Measurements from ENCODE around the gene MTMR10.

Gene MTMR10

DNA sequence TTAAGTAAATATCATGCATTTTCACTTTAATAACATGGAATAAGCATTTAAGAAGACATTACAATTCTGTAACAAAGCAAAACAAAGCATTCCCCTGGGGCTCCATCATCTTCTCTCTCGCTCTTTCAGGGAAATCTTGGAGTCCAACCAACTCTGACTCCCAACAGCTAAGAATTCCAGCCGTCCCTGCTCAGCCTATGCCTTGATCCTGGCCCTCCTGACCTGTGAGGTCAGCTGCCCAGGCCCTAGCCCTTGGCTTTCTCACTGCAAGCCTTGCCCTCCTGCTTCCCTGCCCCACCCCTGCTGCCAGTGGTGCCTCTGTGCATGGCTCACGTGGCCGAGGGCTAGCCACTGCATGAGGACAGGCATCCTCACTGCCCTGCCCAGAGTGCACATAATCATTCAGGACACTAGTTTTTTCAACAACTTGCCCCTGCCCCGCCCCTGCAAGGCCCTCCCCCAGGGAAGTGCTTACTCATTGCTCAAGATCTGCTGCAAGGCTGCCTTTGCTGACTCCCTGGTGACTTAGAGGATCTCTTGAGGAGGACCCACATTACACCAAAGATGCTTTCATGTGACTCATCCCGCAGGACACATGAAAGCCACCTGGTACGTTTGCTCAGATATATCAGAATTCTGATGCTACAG is 37.6 kb downstream of the MTMR10 start:
- DNase-seq, result no peak

DNA sequence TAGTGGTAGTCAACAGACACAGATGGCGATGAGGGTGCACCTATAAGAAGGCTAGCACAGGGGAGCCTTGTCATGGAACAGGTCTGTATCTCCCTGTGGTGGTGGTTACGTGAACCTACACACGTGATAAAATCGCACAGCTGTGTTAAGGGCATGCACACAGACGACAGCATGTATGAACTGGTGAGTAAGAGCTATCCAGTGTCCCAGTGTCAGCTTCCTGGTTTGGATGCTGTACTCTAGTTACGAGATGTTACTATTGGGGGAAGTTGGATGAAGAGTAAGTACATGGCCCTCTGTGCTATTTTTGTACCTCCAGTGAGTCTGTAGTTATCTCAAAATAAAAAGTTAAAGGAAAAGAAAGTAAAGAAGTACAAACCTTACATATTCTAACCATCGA is 38.2 kb downstream of the MTMR10 start:
- DNase-seq, result no peak

- DNase-seq, result no peak
Observed at GRCh38 chr15:30943654-30944335, 47.6 kb downstream of the MTMR10 start.

- no peak for DNase-seq
Observed at GRCh38 chr15:30941520-30941919, 49.9 kb downstream of the MTMR10 start.

DNA sequence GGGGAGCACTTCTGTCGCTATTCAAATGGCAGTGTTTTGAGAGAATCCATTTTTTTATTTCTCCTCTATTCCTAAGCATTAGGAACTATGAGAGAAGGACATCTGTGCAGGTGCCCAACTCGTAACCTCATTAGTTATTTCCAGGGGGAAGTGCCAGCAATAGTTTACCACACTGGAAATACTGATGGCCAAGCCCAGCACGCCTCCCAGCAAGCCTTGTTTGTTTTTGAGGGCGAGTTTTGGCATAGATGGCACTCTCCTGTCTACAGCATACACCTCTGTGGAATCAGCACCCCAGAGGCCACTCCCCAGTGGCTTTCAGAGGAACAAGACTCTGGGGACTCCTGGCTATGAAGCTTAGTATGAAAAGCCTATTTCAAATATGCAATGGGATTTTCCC is 51.1 kb downstream of the MTMR10 start:
- DNase-seq, result no peak

GRCh38 chr15:30939161-30939560 is 52.3 kb downstream of the MTMR10 start:
- DNase-seq, result no peak

- no peak for DNase-seq
Observed at GRCh38 chr15:30933293-30933692, 58.1 kb downstream of the MTMR10 start.

- no peak for DNase-seq
Observed at GRCh38 chr15:30930422-30930821, 61.0 kb downstream of the MTMR10 start.

GRCh38 chr15:30929982-30930381 is 61.4 kb downstream of the MTMR10 start:
- DNase-seq, result no peak

GRCh38 chr15:30929064-30929669 is 62.3 kb downstream of the MTMR10 start:
- no peak for DNase-seq

- no peak for DNase-seq
Observed at GRCh38 chr15:30928076-30928475, 63.4 kb downstream of the MTMR10 start.

GRCh38 chr15:30927148-30927761 is 64.2 kb downstream of the MTMR10 start:
- no peak for DNase-seq

- no peak for DNase-seq
Observed at GRCh38 chr15:30926161-30926560, 65.3 kb downstream of the MTMR10 start.

DNA sequence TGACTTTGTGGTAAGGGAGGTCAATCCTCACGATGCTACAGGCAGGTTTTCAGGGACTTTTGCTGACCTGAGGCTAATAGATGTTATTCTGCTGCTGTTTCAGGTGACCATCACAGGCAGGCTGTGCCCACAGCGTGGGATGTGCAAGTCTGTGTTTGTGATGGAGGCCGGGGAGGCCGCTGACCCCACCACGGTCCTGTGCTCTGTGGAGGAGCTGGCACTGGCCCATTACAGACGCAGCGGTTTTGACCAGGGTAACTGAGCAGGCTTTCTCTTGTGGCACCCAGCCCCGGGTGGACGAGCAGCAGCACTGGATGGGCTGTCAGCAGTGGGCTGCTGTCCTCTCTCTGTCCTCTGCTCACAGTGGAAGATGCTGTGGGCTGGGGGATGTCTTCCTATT is 65.7 kb downstream of the MTMR10 start:
- no peak for DNase-seq

DNA sequence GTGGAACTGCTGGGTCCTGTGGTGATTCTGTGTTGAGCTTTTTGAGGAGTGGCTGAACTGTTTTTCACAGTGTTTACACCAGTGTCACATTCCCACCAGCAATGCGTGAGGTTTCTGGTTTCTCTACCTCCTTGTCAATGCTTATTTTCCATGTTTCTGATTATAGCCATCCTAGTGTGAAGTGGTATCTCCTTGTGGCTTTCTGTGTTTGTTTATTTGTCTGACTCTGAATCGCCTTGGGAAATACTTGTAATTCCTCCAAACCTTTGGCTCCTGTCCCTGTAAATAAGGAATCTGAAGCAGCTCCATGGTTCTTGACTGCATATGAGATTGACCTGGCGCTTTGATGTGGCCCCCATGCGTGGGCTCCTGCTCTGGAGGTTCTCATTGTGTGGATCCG is 67.1 kb downstream of the MTMR10 start:
- no peak for DNase-seq

DNA sequence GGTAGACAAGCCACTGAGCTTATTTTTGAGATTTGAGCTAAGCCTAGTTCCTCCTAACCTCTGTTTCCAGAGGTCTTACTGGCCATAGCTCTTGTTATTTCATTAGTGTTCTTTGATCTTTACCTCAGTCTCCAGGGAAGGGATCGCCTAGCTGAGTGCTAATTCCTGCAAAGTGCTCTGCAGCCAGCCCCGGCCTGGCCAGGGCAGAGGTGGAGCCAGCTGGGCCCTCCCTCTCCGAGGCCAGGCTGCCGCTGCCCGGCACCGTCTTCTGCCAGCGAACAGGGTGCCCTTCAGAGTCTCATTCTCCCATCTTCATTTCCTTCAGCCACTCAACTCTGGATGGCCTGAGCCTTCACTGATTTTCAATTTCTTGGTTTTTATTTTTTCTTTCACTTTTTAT is 68.0 kb downstream of the MTMR10 start:
- no peak for DNase-seq

DNA sequence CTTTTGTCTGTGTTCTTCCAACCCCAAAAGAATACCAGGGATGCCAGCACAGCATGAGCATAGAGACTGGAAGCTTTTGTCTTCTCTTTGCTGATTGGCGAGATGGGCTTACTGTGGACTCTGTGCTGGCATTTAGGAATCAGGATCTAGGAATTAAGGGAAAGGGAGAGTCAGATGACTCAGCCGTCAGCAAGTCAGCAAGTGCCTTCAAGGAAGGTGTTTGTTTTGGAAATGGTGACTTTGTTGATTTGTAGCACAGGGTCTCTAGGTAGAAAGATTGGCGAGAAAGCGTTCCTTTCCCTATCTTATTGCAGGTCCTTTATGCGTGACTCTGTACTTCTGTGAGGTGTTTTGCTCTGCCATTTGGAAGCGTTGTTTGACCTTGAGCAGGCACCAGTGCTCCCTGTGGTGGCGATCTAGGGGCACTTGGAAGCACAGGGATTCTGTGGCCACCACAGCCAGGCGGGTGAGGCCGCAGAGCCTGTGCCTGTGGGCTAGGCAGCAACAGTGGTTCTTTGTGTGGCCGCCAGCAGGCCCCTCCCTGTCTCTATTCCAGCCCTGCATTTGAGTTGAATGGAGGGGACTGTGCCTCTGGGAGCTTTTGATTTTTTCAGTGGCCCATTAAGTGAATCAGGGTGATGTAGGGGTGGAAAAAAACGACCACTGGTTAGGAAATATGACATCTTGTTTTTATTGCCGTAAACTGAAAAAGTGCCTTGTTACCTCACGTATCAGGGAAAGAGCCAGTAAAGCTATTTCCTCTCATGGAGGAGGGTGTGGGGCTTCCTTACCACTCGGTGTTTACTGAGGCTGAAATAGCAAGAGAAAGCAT is 68.7 kb downstream of the MTMR10 start:
- no peak for DNase-seq

DNA sequence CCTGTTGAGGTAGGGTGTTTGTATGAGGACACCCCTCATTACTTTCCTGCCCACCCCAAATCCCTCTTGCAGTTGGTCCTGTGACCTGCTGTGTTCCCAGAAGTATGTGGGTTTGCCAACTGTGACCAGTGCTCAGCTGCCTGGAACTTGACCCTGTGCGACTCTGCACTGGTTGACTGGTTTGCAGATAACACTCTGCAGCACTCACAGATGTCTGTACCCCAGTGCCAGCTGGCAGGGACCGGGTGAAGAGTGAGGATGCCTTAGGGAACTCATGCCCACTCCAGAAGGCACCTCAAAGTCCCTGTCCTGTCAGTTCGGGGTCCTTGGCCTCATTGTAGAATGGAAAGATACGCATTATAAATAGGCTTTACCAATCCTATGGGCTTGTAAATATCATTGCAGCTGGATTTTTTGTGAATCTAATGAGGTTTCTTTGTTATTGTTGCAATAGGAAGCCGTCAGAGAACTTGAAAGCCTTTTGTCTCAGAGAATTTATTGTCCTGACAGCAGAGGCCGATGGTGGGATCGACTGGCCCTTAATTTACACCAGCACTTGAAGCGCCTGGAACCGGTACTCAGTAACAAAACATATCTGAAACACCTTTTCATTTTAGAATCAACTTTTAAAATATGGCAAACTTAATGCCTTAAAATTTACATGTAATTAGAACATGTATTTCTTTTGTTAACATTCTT is 69.5 kb downstream of the MTMR10 start:
- no peak for DNase-seq

GRCh38 chr15:30921106-30921505 is 70.3 kb downstream of the MTMR10 start:
- DNase-seq, result no peak

GRCh38 chr15:30919877-30920550 is 71.4 kb downstream of the MTMR10 start:
- DNase-seq, result no peak

GRCh38 chr15:30918366-30918765 is 73.1 kb downstream of the MTMR10 start:
- no peak for DNase-seq

DNA sequence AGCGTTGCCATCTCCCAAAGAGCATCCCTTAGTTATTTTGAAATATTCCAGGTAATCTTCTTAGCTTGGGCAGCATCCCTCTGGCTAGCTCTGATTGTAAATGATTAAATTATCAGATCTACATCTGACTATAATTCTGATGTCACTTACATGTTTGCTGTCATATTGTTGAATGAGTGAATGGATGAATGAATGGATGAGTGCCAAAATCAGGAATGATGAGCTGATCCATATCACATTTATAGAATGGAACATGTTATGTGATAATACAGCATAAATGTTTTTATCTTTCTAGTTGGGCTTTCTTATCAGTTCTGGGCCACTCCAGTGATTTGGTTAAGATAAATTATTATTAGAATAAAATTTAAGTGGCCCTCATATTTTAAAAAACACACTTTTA is 73.8 kb downstream of the MTMR10 start:
- no peak for DNase-seq
